BJ (cell line): ENCODE results near the gene BAIAP2. TPM values are rescaled to one million over a fixed set of nuclear protein-coding genes. Genes with fewer than 3 reads are reported as not detected.
"Not testable (repeated sequence)": the region's sequence is repeated elsewhere in the genome, so short reads cannot be mapped to it uniquely, and the experiment has no call there.

Experiments used
- CTCF ChIA-PET: fragments of 350-600 bp; formaldehyde crosslinking; extraction: SDS; loops from one replicate; lab custom pipeline; 2021; ENCODE audit warnings: antibody characterized with exemption, inconsistent platforms; lab: Yijun Ruan, JAX
- POLR2A ChIA-PET: fragments of 300-600 bp; sonication (Branson Sonifier 250); formaldehyde crosslinking; extraction: SDS; loops from one replicate; lab custom pipeline; 2021; ENCODE audit warnings: antibody characterized with exemption; lab: Charles Lee
- DNase-seq: peaks from one replicate; pipeline ENCODE4 v3.0.0-alpha.2; 2011; ENCODE audit warnings: low read depth
- H3K27me3 ChIP-seq: 2 replicates; pipeline ENCODE4 v1.6.0; 2011; ENCODE audit warnings: low read length; ENCODE audit not compliant: control insufficient read depth, insufficient read depth
- H3K36me3 ChIP-seq: 2 replicates; pipeline ENCODE4 v1.5.1; 2011; ENCODE audit warnings: low read length; ENCODE audit not compliant: control insufficient read depth, insufficient read depth
- H3K4me3 ChIP-seq: 2 replicates; pipeline ENCODE4 v1.5.1; 2011; ENCODE audit warnings: low read depth, mild to moderate bottlenecking, control low read depth, low read length
- CTCF ChIP-seq: IDR thresholded peaks from 2 replicates; pipeline ENCODE4 v1.5.1; 2011; ENCODE audit warnings: low read depth, mild to moderate bottlenecking, control low read depth, inconsistent platforms, low read length, moderate library complexity; ENCODE audit not compliant: insufficient read depth
- polyA plus RNA-seq: library from polyadenylated mRNA; depleted of rRNA; stranded (reverse); fragments of >200 nt; gene quantifications from 2 replicates; pipeline ENCODE4 v1.2.3, GENCODE V29; 2011

The BAIAP2 gene
- polyA plus RNA-seq, 1 experiment, result 12.1 TPM

- ChIA-PET CTCF (interaction anchor here (1.1 to 4.4 kb wide), 3 partner anchors 11 to 90 kb away, joined by 3 to 24 read pairs (median 3); no protein-coding TSS in a partner anchor), POLR2A (no interaction called here)
- Histone ChIP-seq H3K4me3 (no peak overlapping the region), H3K36me3 (no peaks in the 10 kb centered on the region), H3K27me3 (peaks cover 3% of the 10 kb centered on the region)
- DNase-seq, result no peak
- TF ChIP-seq CTCF, result no peak
These were observed 22.1 kb upstream of the BAIAP2 start for GRCh38 chr17:81012574-81013447.

GRCh38 chr17:81013642-81014041, 21.3 kb upstream of the BAIAP2 start:
- H3K36me3 ChIP-seq, result no peaks in the 10 kb centered on the region
- no peak overlapping the region for H3K4me3 ChIP-seq
- CTCF ChIA-PET, result interaction anchor here (1.1 to 4.4 kb wide), 3 partner anchors 11 to 89 kb away, joined by 3 to 24 read pairs (median 3); no protein-coding TSS in a partner anchor
- POLR2A ChIA-PET, result no interaction called here
- TF ChIP-seq CTCF, result no peak
- H3K27me3 ChIP-seq, result no peaks in the 10 kb centered on the region
- no peak for DNase-seq

GRCh38 chr17:81015136-81015535, 19.8 kb upstream of the BAIAP2 start:
- Histone ChIP-seq H3K4me3 (no peak overlapping the region), H3K36me3 (no peaks in the 10 kb centered on the region), H3K27me3 (no peaks in the 10 kb centered on the region)
- ChIA-PET CTCF (interaction anchor here (1.2 to 4.4 kb wide), 2 partner anchors 8 to 9 kb away, joined by 3 to 24 read pairs; no protein-coding TSS in a partner anchor), POLR2A (no interaction called here)
- DNase-seq, result no peak
- no peak for TF ChIP-seq CTCF

- no peak for TF ChIP-seq CTCF
- POLR2A ChIA-PET, result no interaction called here
- no peak for DNase-seq
- Histone ChIP-seq H3K27me3 (no peaks in the 10 kb centered on the region), H3K36me3 (no peaks in the 10 kb centered on the region), H3K4me3 (no peak overlapping the region)
- CTCF ChIA-PET, result interaction anchor here (2.1 to 2.5 kb wide), 2 partner anchors 81 to 85 kb away, joined by 13 to 20 read pairs; no protein-coding TSS in a partner anchor
These were observed 18.4 kb upstream of the BAIAP2 start for GRCh38 chr17:81016575-81016974.

- not testable (repeated sequence) for H3K27me3 ChIP-seq, DNase-seq, H3K36me3 ChIP-seq, H3K4me3 ChIP-seq
- CTCF ChIA-PET, result interaction anchor here (1.9 to 2.5 kb wide), 3 partner anchors 78 to 85 kb away, joined by 5 to 20 read pairs (median 13); no protein-coding TSS in a partner anchor
- POLR2A ChIA-PET, result interaction anchor here (0.6 kb wide), 1 partner anchor 11 kb away, joined by 3 read pairs; no protein-coding TSS in a partner anchor
These were observed 17.6 kb upstream of the BAIAP2 start for GRCh38 chr17:81017330-81017729.
